PC-3 (cell line): ENCODE results near the gene SERPINC1. TPM values are rescaled to one million over a fixed set of nuclear protein-coding genes. Genes with fewer than 3 reads are reported as not detected.

Source experiments
- ATAC-seq: fragments of 200-7000 bp; cut with Tn5 transposase; 2 replicates; pipeline ENCODE4 v1.9.1; 2020; ENCODE audit warnings: mild to moderate bottlenecking, moderate library complexity
- BruUV-seq: library from RNA; stranded (reverse); fragments of 400-500 nt; replicated peaks from 2 replicates; lab custom pipeline; 2021; lab: Mats Ljungman, UMichigan
- CTCF ChIA-PET: fragments of 300-600 bp; sonication (Branson Sonifier 250); formaldehyde crosslinking; loops from one replicate; lab custom pipeline; 2022; ENCODE audit warnings: antibody characterized with exemption; lab: Charles Lee
- POLR2A ChIA-PET: fragments of 300-600 bp; sonication (Branson Sonifier 250); formaldehyde crosslinking; loops from one replicate; lab custom pipeline; 2022; ENCODE audit warnings: antibody characterized with exemption; ENCODE audit not compliant: unreplicated experiment; lab: Charles Lee
- DNase-seq: peaks from one replicate; pipeline ENCODE4 v3.0.0-alpha.2; 2015
- H2AFZ ChIP-seq: fragments of 300-600 bp; sonication (generic); 2 replicates; pipeline ENCODE4 v1.6.0; 2016; ENCODE audit warnings: antibody characterized with exemption, low read length
- H3F3A ChIP-seq: fragments of 300-600 bp; sonication (generic); one replicate; pipeline ENCODE4 v1.6.0; 2017; ENCODE audit warnings: antibody characterized with exemption, low read length, control low read depth, mild to moderate bottlenecking; ENCODE audit not compliant: unreplicated experiment
- H3K27ac ChIP-seq: fragments of 300-600 bp; sonication (generic); 2 replicates; pipeline ENCODE4 v1.5.1; 2016; ENCODE audit warnings: mild to moderate bottlenecking, low read length
- H3K27me3 ChIP-seq: fragments of 300-600 bp; sonication (generic); 2 replicates; pipeline ENCODE4 v1.6.1; 2016; ENCODE audit warnings: low read length, mixed read lengths
- H3K36me3 ChIP-seq: fragments of 300-600 bp; sonication (generic); 2 replicates; pipeline ENCODE4 v1.6.1; 2016; ENCODE audit warnings: low read depth, mixed run types, low read length, mixed read lengths
- H3K4me1 ChIP-seq: fragments of 300-600 bp; sonication (generic); 2 replicates; pipeline ENCODE4 v1.5.1; 2016; ENCODE audit warnings: low read length; ENCODE audit not compliant: insufficient read depth
- H3K4me2 ChIP-seq: fragments of 300-600 bp; sonication (generic); 2 replicates; pipeline ENCODE4 v1.6.0; 2016; ENCODE audit warnings: low read length
- H3K4me3 ChIP-seq: fragments of 300-600 bp; sonication (generic); 2 replicates; pipeline ENCODE4 v1.5.1; 2016; ENCODE audit warnings: mild to moderate bottlenecking, low read length, mixed read lengths
- H3K79me2 ChIP-seq: fragments of 300-600 bp; sonication (generic); 2 replicates; pipeline ENCODE4 v1.6.1; 2017; ENCODE audit warnings: low read length, mixed read lengths
- H3K9ac ChIP-seq: fragments of 300-600 bp; sonication (generic); 2 replicates; pipeline ENCODE4 v1.6.0; 2016; ENCODE audit warnings: mild to moderate bottlenecking, low read length
- H3K9me2 ChIP-seq: fragments of 300-600 bp; sonication (generic); replicated peaks from 2 replicates; pipeline ENCODE4 v1.6.1; 2016; ENCODE audit warnings: mixed run types, low read length, mixed read lengths
- H3K9me3 ChIP-seq: fragments of 300-600 bp; sonication (generic); 2 replicates; pipeline ENCODE4 v1.6.1; 2016; ENCODE audit warnings: low read length, mixed read lengths
- H4K20me1 ChIP-seq: fragments of 300-600 bp; sonication (generic); 2 replicates; pipeline ENCODE4 v1.6.1; 2016; ENCODE audit warnings: low read length, mixed read lengths
- EZH2 ChIP-seq: fragments of 300-600 bp; sonication (generic); IDR thresholded peaks from one replicate; pipeline ENCODE4 v1.6.1; 2017; ENCODE audit warnings: antibody characterized with exemption, mild to moderate bottlenecking, low read length; ENCODE audit not compliant: unreplicated experiment
- EZH2phosphoT487 ChIP-seq: fragments of 300-600 bp; sonication (generic); IDR thresholded peaks from 2 replicates; pipeline ENCODE4 v1.6.1; 2018; ENCODE audit warnings: mild to moderate bottlenecking, antibody characterized with exemption, low read length, borderline replicate concordance
- intact Hi-C: fragments of 100-400 bp; cut with micrococcal nuclease; formaldehyde crosslinking; loops from 2 replicates; pipeline ENCODE4 v1.9.0; 2023
- total RNA-seq: library from RNA; depleted of rRNA; stranded (reverse); fragments of >200 nt; gene quantifications from 2 replicates; pipeline ENCODE4 v1.2.3, GENCODE V29; 2014
- TF ChIP-seq, protein P1 (sequence below): fragments of 300-600 bp; sonication (generic); conservative IDR thresholded peaks from 2 replicates; pipeline ENCODE4 v1.5.1; 2017; ENCODE audit warnings: antibody characterized with exemption, low read depth, mild to moderate bottlenecking, low read length

Gene SERPINC1
- total RNA-seq, 1 experiment from 2014 or later: not detected

DNA sequence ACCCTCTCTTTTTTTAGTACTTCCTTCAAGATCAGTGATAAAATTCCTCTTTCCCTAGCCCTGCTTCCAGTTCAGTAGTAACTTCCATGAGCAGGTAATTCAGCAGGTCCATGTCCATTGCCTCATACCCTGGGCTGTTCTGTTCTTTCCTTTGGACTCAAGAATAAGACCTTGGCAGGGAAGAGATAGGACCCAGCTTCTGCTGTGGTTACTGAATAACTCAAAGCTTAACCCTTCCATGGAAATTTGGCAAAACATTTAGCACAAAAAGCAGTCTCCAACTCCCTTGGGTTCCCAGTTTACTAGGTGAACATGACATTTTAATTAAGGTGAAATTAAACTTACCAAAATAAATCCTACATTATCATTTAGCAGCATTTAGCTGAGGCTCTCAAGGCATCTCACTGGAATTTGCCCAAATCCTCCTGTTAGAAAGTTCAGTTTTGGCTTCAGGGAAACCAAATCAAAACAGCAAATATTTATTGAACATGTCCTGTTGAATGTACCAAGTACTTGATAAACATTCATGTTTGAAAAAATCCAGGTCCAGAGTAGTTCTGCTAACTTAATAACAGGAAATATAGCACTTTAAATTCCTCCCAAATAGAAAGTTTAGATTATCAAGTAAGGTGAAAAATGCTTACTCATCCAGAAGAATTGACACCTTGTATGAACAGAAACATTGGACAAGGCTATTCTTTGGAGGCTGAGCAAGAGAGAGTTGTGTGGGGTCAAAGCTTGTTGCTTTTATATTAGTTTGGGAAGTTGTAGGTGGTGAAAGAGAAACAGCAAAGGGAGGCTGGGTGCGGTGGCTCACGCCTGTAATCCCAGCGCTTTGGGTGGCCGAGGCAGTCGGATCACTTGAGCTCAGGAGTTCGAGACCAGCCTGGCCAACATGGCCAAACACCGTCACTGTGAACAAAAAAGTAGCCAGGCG, 8.4 kb upstream of the SERPINC1 start:
- no peaks in the 10 kb centered on the region for H3F3A ChIP-seq
- CTCF ChIA-PET: no interaction called here
- H3K4me1 ChIP-seq: no peaks in the 10 kb centered on the region
- no TSS peak for BruUV-seq
- H2AFZ ChIP-seq: no peak overlapping the region
- H3K9me3 ChIP-seq: no peaks in the 10 kb centered on the region
- H3K4me2 ChIP-seq: no peak overlapping the region
- no peaks in the 10 kb centered on the region for H3K9me2 ChIP-seq
- DNase-seq: no peak
- intact Hi-C loops: no loop called here
- TF ChIP-seq EZH2phosphoT487 (no peak), EZH2 (no peak)
- TF ChIP-seq, protein P1, sequence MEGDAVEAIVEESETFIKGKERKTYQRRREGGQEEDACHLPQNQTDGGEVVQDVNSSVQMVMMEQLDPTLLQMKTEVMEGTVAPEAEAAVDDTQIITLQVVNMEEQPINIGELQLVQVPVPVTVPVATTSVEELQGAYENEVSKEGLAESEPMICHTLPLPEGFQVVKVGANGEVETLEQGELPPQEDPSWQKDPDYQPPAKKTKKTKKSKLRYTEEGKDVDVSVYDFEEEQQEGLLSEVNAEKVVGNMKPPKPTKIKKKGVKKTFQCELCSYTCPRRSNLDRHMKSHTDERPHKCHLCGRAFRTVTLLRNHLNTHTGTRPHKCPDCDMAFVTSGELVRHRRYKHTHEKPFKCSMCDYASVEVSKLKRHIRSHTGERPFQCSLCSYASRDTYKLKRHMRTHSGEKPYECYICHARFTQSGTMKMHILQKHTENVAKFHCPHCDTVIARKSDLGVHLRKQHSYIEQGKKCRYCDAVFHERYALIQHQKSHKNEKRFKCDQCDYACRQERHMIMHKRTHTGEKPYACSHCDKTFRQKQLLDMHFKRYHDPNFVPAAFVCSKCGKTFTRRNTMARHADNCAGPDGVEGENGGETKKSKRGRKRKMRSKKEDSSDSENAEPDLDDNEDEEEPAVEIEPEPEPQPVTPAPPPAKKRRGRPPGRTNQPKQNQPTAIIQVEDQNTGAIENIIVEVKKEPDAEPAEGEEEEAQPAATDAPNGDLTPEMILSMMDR: no peak
- H3K36me3 ChIP-seq: no peaks in the 10 kb centered on the region
- ATAC-seq: no peak
- no peaks in the 10 kb centered on the region for H4K20me1 ChIP-seq
- H3K27me3 ChIP-seq: no peaks in the 10 kb centered on the region
- H3K79me2 ChIP-seq: no peaks in the 10 kb centered on the region
- no peak overlapping the region for H3K27ac ChIP-seq
- no peak overlapping the region for H3K4me3 ChIP-seq
- POLR2A ChIA-PET: no interaction called here
- no peak overlapping the region for H3K9ac ChIP-seq

GRCh38 chr1:173920861-173921260, 3.7 kb upstream of the SERPINC1 start:
- H4K20me1 ChIP-seq: no peaks in the 10 kb centered on the region
- ATAC-seq: no peak

GRCh38 chr1:173917635-173918493, 737 bp upstream of the SERPINC1 start:
- Histone ChIP-seq H3K27ac (no peak overlapping the region), H3K36me3 (no peaks in the 10 kb centered on the region), H3K4me3 (no peak overlapping the region), H2AFZ (no peak overlapping the region), H3K9me2 (no peaks in the 10 kb centered on the region), H3K9me3 (no peaks in the 10 kb centered on the region), H3K27me3 (no peaks in the 10 kb centered on the region), H4K20me1 (no peaks in the 10 kb centered on the region), H3K9ac (no peak overlapping the region), H3K4me1 (no peaks in the 10 kb centered on the region), H3K79me2 (no peaks in the 10 kb centered on the region), H3K4me2 (no peak overlapping the region), H3F3A (no peaks in the 10 kb centered on the region)
- ChIA-PET POLR2A (no interaction called here), CTCF (no interaction called here)
- no TSS peak for BruUV-seq
- TF ChIP-seq, protein P1: no peak
- no peak for TF ChIP-seq EZH2phosphoT487
- no peak for TF ChIP-seq EZH2
- DNase-seq (no peak), ATAC-seq (no peak)
- intact Hi-C loops: no loop called here

More at GRCh38 chr1:173920861-173921260, 3.7 kb upstream of the SERPINC1 start:
- H3K4me2 ChIP-seq: no peak overlapping the region
- no peak overlapping the region for H2AFZ ChIP-seq
- no peak overlapping the region for H3K4me3 ChIP-seq
- no peak overlapping the region for H3K27ac ChIP-seq
- no peak for DNase-seq
- H3K9me3 ChIP-seq: no peaks in the 10 kb centered on the region
- no peaks in the 10 kb centered on the region for H3K4me1 ChIP-seq
- intact Hi-C loops: no loop called here
- no peaks in the 10 kb centered on the region for H3K79me2 ChIP-seq
- H3K27me3 ChIP-seq: no peaks in the 10 kb centered on the region
- no peak overlapping the region for H3K9ac ChIP-seq
- no peaks in the 10 kb centered on the region for H3K36me3 ChIP-seq
- H3F3A ChIP-seq: no peaks in the 10 kb centered on the region
- no TSS peak for BruUV-seq
- H3K9me2 ChIP-seq: no peaks in the 10 kb centered on the region
- TF ChIP-seq EZH2: no peak
- ChIA-PET CTCF (interaction anchor here (0.6 kb wide), 1 partner anchor 45 kb away, joined by 3 read pairs; no protein-coding TSS in a partner anchor), POLR2A (no interaction called here)
